ENCODE results near the gene UNC5C. TPM values are rescaled to one million over a fixed set of nuclear protein-coding genes. Genes with fewer than 3 reads are reported as not detected.

Gene UNC5C
- total RNA-seq, 4 donors from 2014 or later: 1.6 to 4.4 (median 3.2) TPM

DNA sequence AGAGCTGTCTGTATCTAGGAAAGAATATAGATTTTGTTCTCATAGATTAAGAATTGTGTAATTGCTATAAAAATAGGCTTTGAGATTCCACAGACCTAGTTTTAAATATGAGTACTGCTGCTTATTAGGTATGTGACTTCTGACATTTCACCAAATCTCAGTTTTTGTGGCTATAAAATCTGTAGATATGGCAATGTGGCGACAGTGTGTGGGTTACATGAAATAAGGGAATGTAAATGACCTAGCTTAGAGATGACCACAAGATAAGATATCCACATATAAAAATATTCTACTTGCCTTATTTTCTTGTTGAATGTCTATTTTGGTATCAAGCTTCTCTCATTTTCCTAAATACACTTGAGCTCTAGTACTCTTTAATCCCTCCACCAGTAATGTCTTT, 193.8 kb downstream of the UNC5C start:
- Histone ChIP-seq H3K36me3 (no peaks in the 10 kb centered on the region), H3K4me3 (no peak overlapping the region), H3K9me3 (no peaks in the 10 kb centered on the region), H3K27me3 (no peaks in the 10 kb centered on the region), H3K27ac (no peak overlapping the region), H3K4me1 (no peaks in the 10 kb centered on the region)
- WGBS, 2 donors (ENCODE audit: low coverage in 1 of 2): 94 to 100% methylated on average over 1 of the region's 1 CpG
- TF ChIP-seq, protein P1, sequence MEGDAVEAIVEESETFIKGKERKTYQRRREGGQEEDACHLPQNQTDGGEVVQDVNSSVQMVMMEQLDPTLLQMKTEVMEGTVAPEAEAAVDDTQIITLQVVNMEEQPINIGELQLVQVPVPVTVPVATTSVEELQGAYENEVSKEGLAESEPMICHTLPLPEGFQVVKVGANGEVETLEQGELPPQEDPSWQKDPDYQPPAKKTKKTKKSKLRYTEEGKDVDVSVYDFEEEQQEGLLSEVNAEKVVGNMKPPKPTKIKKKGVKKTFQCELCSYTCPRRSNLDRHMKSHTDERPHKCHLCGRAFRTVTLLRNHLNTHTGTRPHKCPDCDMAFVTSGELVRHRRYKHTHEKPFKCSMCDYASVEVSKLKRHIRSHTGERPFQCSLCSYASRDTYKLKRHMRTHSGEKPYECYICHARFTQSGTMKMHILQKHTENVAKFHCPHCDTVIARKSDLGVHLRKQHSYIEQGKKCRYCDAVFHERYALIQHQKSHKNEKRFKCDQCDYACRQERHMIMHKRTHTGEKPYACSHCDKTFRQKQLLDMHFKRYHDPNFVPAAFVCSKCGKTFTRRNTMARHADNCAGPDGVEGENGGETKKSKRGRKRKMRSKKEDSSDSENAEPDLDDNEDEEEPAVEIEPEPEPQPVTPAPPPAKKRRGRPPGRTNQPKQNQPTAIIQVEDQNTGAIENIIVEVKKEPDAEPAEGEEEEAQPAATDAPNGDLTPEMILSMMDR (IDR thresholded peaks at IDR 0.05): no peak
- TF ChIP-seq POLR2A (IDR thresholded peaks at IDR 0.05) (no peak), EP300 (IDR thresholded peaks at IDR 0.05) (no peak), POLR2AphosphoS5 (IDR thresholded peaks at IDR 0.05) (no peak)
- ATAC-seq: no peak

DNA sequence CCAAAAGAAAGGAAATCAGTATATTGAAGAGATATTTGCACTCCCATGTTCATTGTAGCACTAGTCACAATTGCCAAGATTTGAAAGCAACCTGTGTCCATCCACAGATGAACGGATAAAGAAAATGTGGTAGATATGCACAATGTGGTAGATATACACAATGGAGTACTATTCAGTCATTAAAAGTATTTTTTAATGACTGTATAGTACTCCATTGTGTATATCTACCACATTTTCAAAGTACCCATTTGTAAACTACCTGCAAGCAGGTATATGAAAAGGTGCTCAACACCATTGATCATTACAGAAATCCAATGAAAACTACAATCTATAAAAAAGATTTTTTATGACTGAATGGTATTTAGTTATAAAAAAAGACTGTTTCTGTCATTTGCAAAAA, 200.4 kb downstream of the UNC5C start:
- ATAC-seq: no peak
- no peak overlapping the region for H3K4me3 ChIP-seq
- TF ChIP-seq EP300 (IDR thresholded peaks at IDR 0.05): no peak
- no peak for TF ChIP-seq POLR2A (IDR thresholded peaks at IDR 0.05)
- TF ChIP-seq POLR2AphosphoS5 (IDR thresholded peaks at IDR 0.05): no peak
- TF ChIP-seq, protein P1 (IDR thresholded peaks at IDR 0.05): no peak
- no peaks in the 10 kb centered on the region for H3K27me3 ChIP-seq
- no peaks in the 10 kb centered on the region for H3K36me3 ChIP-seq
- no peaks in the 10 kb centered on the region for H3K4me1 ChIP-seq
- peaks cover 0 to 29% (median 0%) of the 10 kb centered on the region in 3 donors for H3K9me3 ChIP-seq
- WGBS, 2 donors (ENCODE audit: low coverage in 1 of 2): 100% methylated on average over 1 of the region's 1 CpG; no CpG with 5 or more reads in 1 of the 2 donors
- H3K27ac ChIP-seq: no peak overlapping the region

DNA sequence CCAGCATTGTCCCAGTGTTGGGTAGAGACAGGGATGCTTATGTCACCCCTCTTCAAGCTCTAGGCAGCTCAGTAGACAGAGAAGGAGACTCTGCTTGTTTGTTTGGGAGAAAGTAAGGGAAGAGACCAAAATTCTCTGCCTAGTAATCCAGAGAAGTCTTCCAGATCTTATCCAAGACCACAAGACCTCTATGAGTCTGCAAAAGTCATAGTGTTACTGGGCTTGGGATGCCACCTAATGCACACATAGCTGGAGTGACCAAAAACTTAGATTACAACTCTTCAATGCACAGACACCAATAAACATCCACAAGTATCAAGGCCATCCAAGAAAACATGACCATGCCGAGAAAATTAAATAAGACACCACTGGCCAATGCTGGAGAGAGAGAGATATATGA, 205.5 kb downstream of the UNC5C start:
- ATAC-seq: no peak
- Histone ChIP-seq H3K36me3 (no peaks in the 10 kb centered on the region), H3K4me3 (no peak overlapping the region), H3K4me1 (no peaks in the 10 kb centered on the region), H3K9me3 (peaks cover 0 to 29% (median 0%) of the 10 kb centered on the region in 3 donors), H3K27me3 (no peaks in the 10 kb centered on the region), H3K27ac (no peak overlapping the region)
- WGBS, 2 donors (ENCODE audit: low coverage in 1 of 2): 83 to 100% methylated on average over 1 of the region's 1 CpG
- no peak for TF ChIP-seq POLR2A (IDR thresholded peaks at IDR 0.05)
- TF ChIP-seq, protein P1 (IDR thresholded peaks at IDR 0.05): no peak
- TF ChIP-seq EP300 (IDR thresholded peaks at IDR 0.05): no peak
- no peak for TF ChIP-seq POLR2AphosphoS5 (IDR thresholded peaks at IDR 0.05)

DNA sequence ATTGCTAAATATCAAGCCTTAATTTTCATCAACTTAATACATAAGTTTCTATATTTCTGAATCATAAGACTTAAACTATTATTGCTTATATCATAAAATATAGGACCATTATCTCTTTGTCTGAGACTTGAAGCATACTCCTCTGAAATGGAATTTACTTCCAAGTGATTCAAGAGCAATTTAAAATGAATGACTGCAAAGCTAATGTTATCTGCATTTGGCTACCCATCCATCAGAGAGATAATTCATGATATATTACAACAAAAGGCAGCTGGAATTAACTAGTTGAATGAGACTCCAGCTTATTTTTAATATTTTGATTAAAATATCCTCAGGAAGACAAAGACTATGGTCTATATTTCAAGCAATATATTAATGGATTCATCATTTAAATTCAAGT, 208.6 kb downstream of the UNC5C start:
- no peak for TF ChIP-seq POLR2A (IDR thresholded peaks at IDR 0.05)
- TF ChIP-seq EP300 (IDR thresholded peaks at IDR 0.05): no peak
- TF ChIP-seq POLR2AphosphoS5 (IDR thresholded peaks at IDR 0.05): no peak
- TF ChIP-seq, protein P1 (IDR thresholded peaks at IDR 0.05): no peak
- Histone ChIP-seq H3K4me3 (no peak overlapping the region), H3K27me3 (no peaks in the 10 kb centered on the region), H3K4me1 (no peaks in the 10 kb centered on the region), H3K27ac (no peak overlapping the region), H3K36me3 (no peaks in the 10 kb centered on the region), H3K9me3 (peaks cover 0 to 4% (median 0%) of the 10 kb centered on the region in 3 donors)
- no peak for ATAC-seq

DNA sequence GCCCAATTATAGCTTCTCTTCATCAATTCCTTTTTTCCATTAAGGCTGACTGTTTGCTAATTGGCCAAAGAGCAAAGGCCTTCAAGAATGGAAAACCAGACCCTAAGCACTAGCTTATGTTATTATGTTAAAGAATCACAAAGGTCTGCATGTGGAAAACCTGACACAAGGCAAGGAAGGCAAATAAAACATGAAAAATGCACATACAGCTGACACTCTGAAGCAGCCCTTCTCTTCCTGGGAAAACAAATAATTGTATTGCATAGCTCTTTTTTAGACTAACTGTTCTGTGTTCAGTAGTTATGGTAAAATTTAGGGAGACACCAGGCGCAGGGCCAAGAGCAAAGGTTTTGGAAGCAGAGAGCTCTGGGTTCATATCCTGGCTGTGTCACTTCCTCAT, 223.1 kb downstream of the UNC5C start:
- Histone ChIP-seq H3K4me1 (no peaks in the 10 kb centered on the region), H3K9me3 (no peaks in the 10 kb centered on the region), H3K36me3 (no peaks in the 10 kb centered on the region), H3K27ac (no peak overlapping the region), H3K27me3 (no peaks in the 10 kb centered on the region), H3K4me3 (no peak overlapping the region)
- no peak for ATAC-seq
- TF ChIP-seq POLR2A (IDR thresholded peaks at IDR 0.05): no peak
- TF ChIP-seq, protein P1 (IDR thresholded peaks at IDR 0.05): no peak
- no peak for TF ChIP-seq EP300 (IDR thresholded peaks at IDR 0.05)
- TF ChIP-seq POLR2AphosphoS5 (IDR thresholded peaks at IDR 0.05): no peak
- 90% methylated on average over 1 of the region's 1 CpG; no CpG with 5 or more reads in 1 of the 2 donors for WGBS, 2 donors (ENCODE audit: low coverage in 1 of 2)
